A549 treated with DMSO at 1 μM for 4 hours (cell line): ENCODE data around the gene PRB3. TPM values are rescaled to one million over a fixed set of nuclear protein-coding genes. Genes with fewer than 3 reads are reported as not detected.

Experiments used
- total RNA-seq: library from RNA; stranded (reverse); fragments of 200-300 nt; extraction: Qiagen RNA extraction; gene quantifications from 5 replicates; pipeline ENCODE4 v1.2.3, GENCODE V29; 2022; ENCODE audit warnings: low read depth

Gene PRB3
- not detected in 5 replicates for total RNA-seq

DNA sequence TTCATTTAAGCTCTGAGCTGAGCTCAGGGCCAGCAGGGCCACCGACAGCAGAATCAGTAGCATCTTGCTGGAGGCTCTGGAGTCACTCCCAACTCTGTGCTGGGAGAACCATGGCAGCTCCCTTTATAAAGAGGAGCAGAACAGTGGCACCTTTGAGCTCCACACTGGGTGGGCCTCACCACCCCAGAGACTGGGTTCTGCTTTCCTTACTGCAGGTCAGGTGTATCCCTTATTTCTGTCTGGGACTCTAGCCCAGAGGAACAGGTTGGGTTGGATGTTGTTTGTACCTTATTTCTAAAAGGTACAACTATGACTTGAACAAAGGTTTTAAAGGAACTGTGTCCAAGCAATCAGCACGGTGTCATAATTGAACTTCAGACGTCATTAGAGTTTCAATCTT lies at the start of gene PRB3:
Gene PRB3 (minus strand): TSS at position 101 of the 400 bp plus-strand sequence. CDS start 38 bp downstream, at position 63.

DNA sequence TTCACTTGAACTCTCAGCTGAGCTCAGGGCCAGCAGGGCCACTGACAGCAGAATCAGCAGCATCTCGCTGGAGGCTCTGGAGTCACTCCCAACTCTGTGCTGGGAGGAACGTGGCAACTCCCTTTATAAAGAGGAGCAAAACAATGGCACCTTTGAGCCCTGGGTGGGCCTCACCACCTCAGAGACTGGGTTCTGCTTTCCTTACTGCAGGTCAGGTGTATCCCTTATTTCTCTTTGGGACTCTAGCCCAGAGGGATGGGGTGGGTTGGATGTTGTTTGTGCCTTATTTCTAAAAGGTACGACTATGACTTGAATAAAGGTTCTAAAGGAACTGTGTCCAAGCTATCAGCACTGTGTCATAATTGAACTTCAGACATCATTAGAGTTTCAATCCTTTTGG lies 40.8 kb upstream of the PRB3 start, which contains the start of gene PRB4:
Gene PRB4 (minus strand): TSS at position 101 of the 400 bp plus-strand sequence. CDS start 38 bp downstream, at position 63.

Other genes starting within 250 kb of the PRB3 start
- 0.09 to 0.25 TPM in 2 of 5 replicates, not detected in the others for gene TAS2R19, start 247.1 kb downstream of the PRB3 start, total RNA-seq
- gene TAS2R31, start 238.3 kb downstream of the PRB3 start, total RNA-seq, result 0.09 to 0.22 TPM (median 0.16 TPM) in 4 of 5 replicates, not detected in the other
- gene TAS2R46, start 207.4 kb downstream of the PRB3 start, total RNA-seq, result 0.11 TPM in 1 of 5 replicates, not detected in the others
- not detected in 5 replicates for gene TAS2R43, start 177.4 kb downstream of the PRB3 start, total RNA-seq
- gene TAS2R30, start 135.1 kb downstream of the PRB3 start, total RNA-seq, result not detected in 5 replicates
- gene SMIM10L1, start 98.5 kb downstream of the PRB3 start, total RNA-seq, result 8.2 to 9.2 TPM (median 8.8 TPM) in 5 replicates
- not detected in 5 replicates for gene TAS2R42, start 82.8 kb downstream of the PRB3 start, total RNA-seq
- gene PRB4, start 40.7 kb upstream of the PRB3 start, total RNA-seq, result not detected in 5 replicates
- not detected in 5 replicates for gene PRB2, start 125.9 kb upstream of the PRB3 start, total RNA-seq